Esophagus squamous epithelium (tissue), 4 donors: ENCODE results near the gene TIMP3.

ENCODE experiments used
- POLR2A ChIP-seq, 4 donors: fragments of 450-650 bp; IDR thresholded peaks; one replicate each; pipeline ENCODE4 v1.6.1; 2017; ENCODE audit warnings: antibody characterized with exemption in 4 of 4, mild to moderate bottlenecking in 4 of 4, moderate library complexity in 3 of 4
- TF ChIP-seq, protein P1 (sequence below), 6 experiments: fragments of 450-650 bp in 4 of 6; fragments of 200-600 bp in 2 of 6; sonication (generic) in 2 of 6; IDR thresholded peaks; one replicate each; pipeline ENCODE4 v1.5.1; 2016 to 2019; ENCODE audit warnings: antibody characterized with exemption in 6 of 6, mild to moderate bottlenecking in 4 of 6, moderate library complexity in 4 of 6

DNA sequence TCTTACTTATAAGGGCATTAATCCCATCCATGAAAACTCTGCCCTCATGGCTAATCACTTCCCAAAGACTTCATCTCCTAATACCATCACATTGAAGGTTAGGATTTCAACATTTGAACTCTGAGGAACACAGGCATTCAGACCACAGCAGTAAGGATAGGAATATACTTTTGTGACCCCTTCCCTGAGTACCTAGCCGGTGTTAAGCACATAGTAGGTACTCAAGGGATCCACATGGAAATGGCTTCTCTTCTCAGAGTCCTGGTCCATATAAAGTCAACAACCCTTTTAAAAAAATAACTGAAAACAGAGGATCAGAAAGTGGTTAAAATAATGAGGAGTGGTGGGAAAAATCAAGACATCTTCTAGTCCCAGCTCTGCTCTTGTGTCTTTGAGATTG lies 78.0 kb downstream of the TIMP3 start:
- TF ChIP-seq, protein P1, sequence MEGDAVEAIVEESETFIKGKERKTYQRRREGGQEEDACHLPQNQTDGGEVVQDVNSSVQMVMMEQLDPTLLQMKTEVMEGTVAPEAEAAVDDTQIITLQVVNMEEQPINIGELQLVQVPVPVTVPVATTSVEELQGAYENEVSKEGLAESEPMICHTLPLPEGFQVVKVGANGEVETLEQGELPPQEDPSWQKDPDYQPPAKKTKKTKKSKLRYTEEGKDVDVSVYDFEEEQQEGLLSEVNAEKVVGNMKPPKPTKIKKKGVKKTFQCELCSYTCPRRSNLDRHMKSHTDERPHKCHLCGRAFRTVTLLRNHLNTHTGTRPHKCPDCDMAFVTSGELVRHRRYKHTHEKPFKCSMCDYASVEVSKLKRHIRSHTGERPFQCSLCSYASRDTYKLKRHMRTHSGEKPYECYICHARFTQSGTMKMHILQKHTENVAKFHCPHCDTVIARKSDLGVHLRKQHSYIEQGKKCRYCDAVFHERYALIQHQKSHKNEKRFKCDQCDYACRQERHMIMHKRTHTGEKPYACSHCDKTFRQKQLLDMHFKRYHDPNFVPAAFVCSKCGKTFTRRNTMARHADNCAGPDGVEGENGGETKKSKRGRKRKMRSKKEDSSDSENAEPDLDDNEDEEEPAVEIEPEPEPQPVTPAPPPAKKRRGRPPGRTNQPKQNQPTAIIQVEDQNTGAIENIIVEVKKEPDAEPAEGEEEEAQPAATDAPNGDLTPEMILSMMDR (IDR thresholded peaks at IDR 0.05): no peak
- no peak for TF ChIP-seq POLR2A (IDR thresholded peaks at IDR 0.05)
